Tibial nerve (tissue), 4 donors: ENCODE data around the gene CBFB. TPM values are rescaled to one million over a fixed set of nuclear protein-coding genes. Genes with fewer than 3 reads are reported as not detected.

Experiments
- DNase-seq, 2 donors: peaks; one replicate each; pipeline ENCODE4 v3.0.0-alpha.2; 2019; ENCODE audit warnings: low spot score in 2 of 2
- H3K27ac ChIP-seq, 4 donors: fragments of 200-600 bp; sonication (generic) in 3 of 4; one replicate each; pipeline ENCODE4 v1.5.1; 2017 to 2019; ENCODE audit warnings: mild to moderate bottlenecking in 1 of 4
- H3K27me3 ChIP-seq, 2 donors: fragments of 200-600 bp; sonication (generic) in 1 of 2; one replicate each; pipeline versions ENCODE4 v1.5.1 to v1.6.0; 2017 to 2019
- H3K36me3 ChIP-seq, 3 donors: fragments of 200-600 bp; sonication (generic); one replicate each; pipeline ENCODE4 v1.5.1; 2018 to 2019
- H3K4me1 ChIP-seq, 4 donors: fragments of 200-600 bp; sonication (generic) in 3 of 4; one replicate each; pipeline ENCODE4 v1.5.1; 2017 to 2019
- H3K4me3 ChIP-seq, 4 donors: fragments of 200-600 bp; sonication (generic) in 3 of 4; one replicate each; pipeline ENCODE4 v1.5.1; 2017 to 2019; ENCODE audit warnings: mild to moderate bottlenecking in 1 of 4, moderate library complexity in 1 of 4
- H3K9me3 ChIP-seq, 4 donors: fragments of 200-600 bp; sonication (generic) in 3 of 4; one replicate each; pipeline ENCODE4 v1.5.1; 2017 to 2019
- CTCF ChIP-seq, 5 experiments: fragments of 200-600 bp in 3 of 5; fragments of 450-650 bp in 2 of 5; sonication (generic) in 3 of 5; IDR thresholded peaks; one replicate each; pipeline ENCODE4 v1.5.1; 2016 to 2019; ENCODE audit warnings: antibody characterized with exemption in 5 of 5, mild to moderate bottlenecking in 3 of 5, moderate library complexity in 2 of 5
- EP300 ChIP-seq, 2 donors: sonication (generic); formaldehyde crosslinking; IDR thresholded peaks; one replicate each; pipeline ENCODE4 v1.6.1; 2017; ENCODE audit warnings: antibody characterized with exemption in 2 of 2, mild to moderate bottlenecking in 1 of 2
- POLR2A ChIP-seq, 2 donors: fragments of 450-650 bp; IDR thresholded peaks; one replicate each; pipeline ENCODE4 v1.6.1; 2017; ENCODE audit warnings: antibody characterized with exemption in 2 of 2, mild to moderate bottlenecking in 2 of 2, moderate library complexity in 2 of 2
- WGBS, 2 donors: methylation state at CpG; one replicate each; pipeline ENCODE4 v1.1.5; 2018; 5-methylcytosine and 5-hydroxymethylcytosine counted together
- total RNA-seq, 4 donors: library from RNA; depleted of rRNA; stranded (reverse); fragments of >200 nt; gene quantifications; one replicate each; pipeline ENCODE4 v1.1.0, GENCODE V29; 2016

The CBFB gene
- total RNA-seq, 4 donors from 2014 or later = 46.7 to 70.5 (median 59.9) TPM

- Histone ChIP-seq H3K27me3 (no peaks in the 10 kb centered on the region), H3K4me1 (peaks cover 0 to 22% (median 10%) of the 10 kb centered on the region in 4 donors), H3K27ac (no peak overlapping the region), H3K4me3 (no peak overlapping the region), H3K36me3 (no peaks in the 10 kb centered on the region), H3K9me3 (no peaks in the 10 kb centered on the region)
- TF ChIP-seq POLR2A (IDR thresholded peaks at IDR 0.05) = no peak
- TF ChIP-seq EP300 (IDR thresholded peaks at IDR 0.05) = no peak
- TF ChIP-seq CTCF (IDR thresholded peaks at IDR 0.05) = no peak
- 70 to 73% methylated on average over 5 of the region's 5 CpGs for WGBS, 2 donors
- DNase-seq = no peak
Observed at GRCh38 chr16:67016681-67017420, 12.1 kb upstream of the CBFB start.

GRCh38 chr16:67017421-67017750, 11.6 kb upstream of the CBFB start:
- Histone ChIP-seq H3K9me3 (no peaks in the 10 kb centered on the region), H3K27ac (no peak overlapping the region), H3K4me3 (no peak overlapping the region), H3K36me3 (no peaks in the 10 kb centered on the region), H3K4me1 (peaks cover 0 to 22% (median 10%) of the 10 kb centered on the region in 4 donors), H3K27me3 (no peaks in the 10 kb centered on the region)
- no peak for DNase-seq
- TF ChIP-seq POLR2A (IDR thresholded peaks at IDR 0.05) (no peak), EP300 (IDR thresholded peaks at IDR 0.05) (no peak), CTCF (IDR thresholded peaks at IDR 0.05) (no peak)
- 73% methylated on average over 4 of the region's 4 CpGs; no CpG with 5 or more reads in 1 of the 2 donors for WGBS, 2 donors

DNA sequence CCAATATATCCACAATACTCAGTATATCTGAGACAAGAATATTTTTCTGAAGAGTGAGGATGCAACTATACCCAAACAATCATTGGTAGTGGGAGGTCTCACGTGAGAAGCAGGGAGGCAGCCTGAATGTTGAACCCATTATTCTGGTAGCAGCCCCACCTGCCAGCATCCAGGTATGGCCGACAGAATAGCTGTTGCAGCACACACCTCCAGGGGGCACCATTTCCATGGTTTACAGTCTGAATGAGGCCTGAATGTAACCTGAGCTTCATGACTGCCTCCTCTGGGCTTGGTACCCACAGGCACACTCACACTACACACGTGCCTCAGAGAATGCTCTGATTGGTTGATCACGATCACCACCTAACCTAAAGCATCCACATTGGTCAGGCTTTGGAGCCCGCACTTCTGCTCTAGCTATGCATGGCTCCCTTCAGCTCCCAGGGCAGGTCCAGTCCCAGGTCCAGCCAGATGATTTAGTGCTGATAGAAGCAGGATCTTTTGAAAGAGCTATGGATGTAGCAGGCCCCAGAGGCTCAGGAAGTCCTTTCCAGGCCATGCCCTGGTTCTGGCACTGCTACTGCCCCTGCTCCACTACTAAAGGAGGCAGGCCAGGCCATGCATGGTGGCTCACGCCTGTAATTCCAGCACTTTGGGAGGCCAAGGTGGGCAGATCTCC, 11.0 kb upstream of the CBFB start:
- peaks cover 0 to 20% (median 10%) of the 10 kb centered on the region in 4 donors for H3K4me1 ChIP-seq
- H3K4me3 ChIP-seq = no peak overlapping the region
- WGBS, 2 donors = 31 to 40% methylated on average over 6 of the region's 6 CpGs
- peak; percentile 35 to 54 for DNase-seq
- no peak overlapping the region for H3K27ac ChIP-seq
- H3K27me3 ChIP-seq = no peaks in the 10 kb centered on the region
- TF ChIP-seq CTCF (IDR thresholded peaks at IDR 0.05) (peak in 4 of 5 experiments; percentile 28 to 61 (median 48)), EP300 (IDR thresholded peaks at IDR 0.05) (no peak)
- H3K36me3 ChIP-seq = no peaks in the 10 kb centered on the region
- no peaks in the 10 kb centered on the region for H3K9me3 ChIP-seq

DNA sequence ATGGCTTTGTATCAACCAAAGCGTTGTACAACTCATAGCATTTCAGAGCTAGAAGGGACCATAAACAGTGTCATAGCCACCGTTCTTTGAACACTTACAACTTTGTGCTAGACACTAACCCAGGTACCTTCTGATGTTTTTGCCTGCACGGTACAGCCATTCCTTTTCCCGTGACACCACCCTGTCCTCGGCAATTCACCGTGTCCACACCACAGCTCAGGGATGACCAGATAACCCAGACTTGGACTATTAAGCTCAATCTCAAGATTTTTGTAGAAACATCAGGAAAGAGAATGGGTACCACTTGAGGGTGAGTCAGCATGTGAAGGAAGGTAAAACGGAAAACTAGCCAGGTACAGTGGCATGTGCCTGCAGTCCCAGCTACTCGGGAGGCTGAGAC, 9.8 kb upstream of the CBFB start:
- Histone ChIP-seq H3K36me3 (no peaks in the 10 kb centered on the region), H3K4me3 (no peak overlapping the region), H3K27ac (no peak overlapping the region), H3K4me1 (peaks cover 0 to 10% (median 2%) of the 10 kb centered on the region in 4 donors), H3K27me3 (no peaks in the 10 kb centered on the region), H3K9me3 (no peaks in the 10 kb centered on the region)
- no peak for TF ChIP-seq EP300 (IDR thresholded peaks at IDR 0.05)
- no peak for TF ChIP-seq CTCF (IDR thresholded peaks at IDR 0.05)
- no peak for TF ChIP-seq POLR2A (IDR thresholded peaks at IDR 0.05)
- DNase-seq = no peak
- WGBS, 2 donors = 92 to 94% methylated on average over 8 of the region's 8 CpGs

DNA sequence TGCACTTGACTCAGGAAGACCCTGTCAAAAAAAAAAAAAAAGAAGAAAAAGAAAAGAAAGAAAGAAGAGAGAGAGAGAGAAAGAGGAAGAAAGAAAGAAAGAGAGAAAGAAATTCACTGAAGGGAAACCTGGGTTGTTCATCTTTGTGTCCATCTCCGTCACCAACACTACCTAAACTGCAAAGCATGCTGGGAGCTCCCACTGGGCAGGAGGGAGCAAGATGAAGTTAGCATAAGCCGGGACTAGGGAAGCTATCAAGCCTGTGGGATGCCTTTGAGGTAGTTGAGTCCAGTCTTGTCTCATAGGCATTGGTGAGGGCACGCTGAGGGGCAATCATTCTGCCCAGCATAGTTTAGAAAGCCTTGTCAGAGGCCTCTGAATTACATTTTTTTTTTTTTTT, 7.6 kb upstream of the CBFB start:
- WGBS, 2 donors = 77 to 81% methylated on average over 3 of the region's 3 CpGs
- H3K4me1 ChIP-seq = peaks cover 0 to 8% (median 0%) of the 10 kb centered on the region in 4 donors
- no peak for DNase-seq
- no peak overlapping the region for H3K27ac ChIP-seq
- no peaks in the 10 kb centered on the region for H3K36me3 ChIP-seq
- H3K4me3 ChIP-seq = no peak overlapping the region
- no peaks in the 10 kb centered on the region for H3K27me3 ChIP-seq
- TF ChIP-seq EP300 (IDR thresholded peaks at IDR 0.05) = no peak
- no peak for TF ChIP-seq CTCF (IDR thresholded peaks at IDR 0.05)
- TF ChIP-seq POLR2A (IDR thresholded peaks at IDR 0.05) = no peak
- H3K9me3 ChIP-seq = no peaks in the 10 kb centered on the region
